MM.1S (cell line): ENCODE data around the gene FBXO22.

ENCODE experiments used
- DNase-seq: peaks from one replicate; pipeline ENCODE4 v3.0.0-alpha.2; 2015
- H2AFZ ChIP-seq: fragments of 300-600 bp; sonication (generic); 2 replicates; pipeline ENCODE4 v1.6.0; 2016; ENCODE audit warnings: antibody characterized with exemption, low read length
- H3F3A ChIP-seq: fragments of 300-600 bp; sonication (generic); 2 replicates; pipeline ENCODE4 v1.6.1; 2016; ENCODE audit warnings: mild to moderate bottlenecking, antibody characterized with exemption, low read length, moderate library complexity, mixed read lengths; ENCODE audit not compliant: insufficient read depth
- H3K27ac ChIP-seq: fragments of 300-600 bp; sonication (generic); 2 replicates; pipeline ENCODE4 v1.5.1; 2016; ENCODE audit warnings: mild to moderate bottlenecking, low read length
- H3K27me3 ChIP-seq: fragments of 300-600 bp; sonication (generic); replicated peaks from 2 replicates; pipeline ENCODE4 v1.6.0; 2016; ENCODE audit warnings: low read length; ENCODE audit not compliant: insufficient read depth
- H3K36me3 ChIP-seq: fragments of 300-600 bp; sonication (generic); replicated peaks from 2 replicates; pipeline ENCODE4 v1.6.1; 2016; ENCODE audit warnings: mild to moderate bottlenecking, low read length, mixed read lengths; ENCODE audit not compliant: insufficient read depth
- H3K4me1 ChIP-seq: fragments of 300-600 bp; sonication (generic); 2 replicates; pipeline ENCODE4 v1.6.1; 2016; ENCODE audit warnings: low read length, mixed read lengths
- H3K4me2 ChIP-seq: fragments of 300-600 bp; sonication (generic); 2 replicates; pipeline ENCODE4 v1.6.0; 2016; ENCODE audit warnings: low read depth, low read length
- H3K4me3 ChIP-seq: fragments of 300-600 bp; sonication (generic); 2 replicates; pipeline ENCODE4 v1.5.1; 2016; ENCODE audit warnings: low read length, mixed read lengths
- H3K79me2 ChIP-seq: fragments of 300-600 bp; sonication (generic); 2 replicates; pipeline ENCODE4 v1.6.1; 2016; ENCODE audit warnings: mixed run types, low read length, mixed read lengths
- H3K9ac ChIP-seq: fragments of 300-600 bp; sonication (generic); 2 replicates; pipeline ENCODE4 v1.6.1; 2016; ENCODE audit warnings: low read length, mixed read lengths
- H3K9me2 ChIP-seq: fragments of 300-600 bp; sonication (generic); replicated peaks from 2 replicates; pipeline ENCODE4 v1.6.1; 2016; ENCODE audit warnings: mild to moderate bottlenecking, low read length, mixed read lengths; ENCODE audit not compliant: insufficient read depth
- H3K9me3 ChIP-seq: fragments of 300-600 bp; sonication (generic); replicated peaks from 2 replicates; pipeline ENCODE4 v1.6.1; 2016; ENCODE audit warnings: mild to moderate bottlenecking, low read length, mixed read lengths; ENCODE audit not compliant: insufficient read depth
- H4K20me1 ChIP-seq: fragments of 300-600 bp; sonication (generic); 2 replicates; pipeline ENCODE4 v1.6.1; 2016; ENCODE audit warnings: mild to moderate bottlenecking, low read length, moderate library complexity, mixed read lengths; ENCODE audit not compliant: insufficient read depth
- EZH2 ChIP-seq: fragments of 300-600 bp; sonication (generic); optimal IDR thresholded peaks from 2 replicates; pipeline ENCODE3; 2017; ENCODE audit warnings: low read depth, mild to moderate bottlenecking, antibody characterized with exemption, low read length, mixed read lengths
- EZH2phosphoT487 ChIP-seq: fragments of 300-600 bp; sonication (generic); IDR thresholded peaks from 2 replicates; pipeline ENCODE4 v1.6.1; 2018; ENCODE audit warnings: antibody characterized with exemption, low read length
- TF ChIP-seq, protein P1 (sequence below): fragments of 300-600 bp; sonication (generic); IDR thresholded peaks from 2 replicates; pipeline ENCODE4 v1.5.1; 2016; ENCODE audit warnings: antibody characterized with exemption, low read length, mixed read lengths

Gene FBXO22

DNA sequence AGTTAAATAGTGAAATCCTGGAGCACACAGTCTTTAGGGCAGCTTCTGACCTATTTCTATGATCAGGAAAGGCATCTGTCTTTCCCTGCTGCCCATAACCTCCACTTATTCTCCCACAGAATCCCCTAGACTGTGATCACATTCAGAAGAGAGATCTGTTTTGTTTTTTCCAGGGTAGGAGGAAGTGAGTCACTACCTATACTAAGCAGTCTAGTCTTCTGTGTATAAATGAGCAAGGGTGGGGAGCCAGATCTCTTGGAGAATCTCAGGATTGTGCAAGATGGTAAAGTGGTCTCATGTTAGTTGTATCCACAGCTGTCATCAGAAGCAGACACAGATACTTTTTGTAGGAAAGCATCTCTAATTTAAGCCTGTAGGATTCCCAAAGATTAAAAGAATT, 11.8 kb upstream of the FBXO22 start:
- Histone ChIP-seq H2AFZ (no peak overlapping the region), H3K9me3 (no peaks in the 10 kb centered on the region), H3K27ac (no peak overlapping the region), H3K9me2 (no peaks in the 10 kb centered on the region), H3K4me3 (no peak overlapping the region), H3K4me2 (no peak overlapping the region), H3K9ac (no peak overlapping the region), H3F3A (no peaks in the 10 kb centered on the region), H3K27me3 (no peaks in the 10 kb centered on the region), H4K20me1 (no peaks in the 10 kb centered on the region), H3K4me1 (no peaks in the 10 kb centered on the region), H3K79me2 (no peaks in the 10 kb centered on the region), H3K36me3 (no peaks in the 10 kb centered on the region)
- TF ChIP-seq, protein P1, sequence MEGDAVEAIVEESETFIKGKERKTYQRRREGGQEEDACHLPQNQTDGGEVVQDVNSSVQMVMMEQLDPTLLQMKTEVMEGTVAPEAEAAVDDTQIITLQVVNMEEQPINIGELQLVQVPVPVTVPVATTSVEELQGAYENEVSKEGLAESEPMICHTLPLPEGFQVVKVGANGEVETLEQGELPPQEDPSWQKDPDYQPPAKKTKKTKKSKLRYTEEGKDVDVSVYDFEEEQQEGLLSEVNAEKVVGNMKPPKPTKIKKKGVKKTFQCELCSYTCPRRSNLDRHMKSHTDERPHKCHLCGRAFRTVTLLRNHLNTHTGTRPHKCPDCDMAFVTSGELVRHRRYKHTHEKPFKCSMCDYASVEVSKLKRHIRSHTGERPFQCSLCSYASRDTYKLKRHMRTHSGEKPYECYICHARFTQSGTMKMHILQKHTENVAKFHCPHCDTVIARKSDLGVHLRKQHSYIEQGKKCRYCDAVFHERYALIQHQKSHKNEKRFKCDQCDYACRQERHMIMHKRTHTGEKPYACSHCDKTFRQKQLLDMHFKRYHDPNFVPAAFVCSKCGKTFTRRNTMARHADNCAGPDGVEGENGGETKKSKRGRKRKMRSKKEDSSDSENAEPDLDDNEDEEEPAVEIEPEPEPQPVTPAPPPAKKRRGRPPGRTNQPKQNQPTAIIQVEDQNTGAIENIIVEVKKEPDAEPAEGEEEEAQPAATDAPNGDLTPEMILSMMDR: no peak
- TF ChIP-seq EZH2 (no peak), EZH2phosphoT487 (no peak)
- no peak for DNase-seq

DNA sequence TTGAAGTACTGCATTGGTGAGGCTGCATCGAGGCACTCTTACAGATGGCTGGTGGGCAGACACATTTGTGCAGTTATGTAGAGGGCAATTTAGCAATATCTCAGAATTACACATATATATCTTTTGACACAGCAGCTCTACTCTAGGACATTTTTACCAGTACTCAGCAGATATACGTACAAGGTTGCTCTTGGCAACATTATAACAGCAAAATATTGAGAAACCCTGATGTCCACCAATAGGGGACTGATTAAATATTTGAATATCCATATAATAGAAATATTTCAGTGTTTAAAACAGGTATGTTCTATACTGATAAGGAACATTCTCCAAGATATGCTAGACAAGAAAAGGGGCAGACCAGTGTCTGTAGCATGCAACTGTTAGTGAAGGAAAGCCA, 7.9 kb upstream of the FBXO22 start:
- Histone ChIP-seq H3K4me3 (no peak overlapping the region), H3K4me1 (no peaks in the 10 kb centered on the region), H3K36me3 (no peaks in the 10 kb centered on the region), H3K27me3 (no peaks in the 10 kb centered on the region), H3F3A (no peaks in the 10 kb centered on the region), H3K27ac (no peak overlapping the region), H3K9ac (no peak overlapping the region), H3K4me2 (no peak overlapping the region), H4K20me1 (no peaks in the 10 kb centered on the region), H2AFZ (no peak overlapping the region), H3K9me2 (no peaks in the 10 kb centered on the region), H3K9me3 (no peaks in the 10 kb centered on the region), H3K79me2 (no peaks in the 10 kb centered on the region)
- no peak for TF ChIP-seq EZH2
- no peak for TF ChIP-seq EZH2phosphoT487
- TF ChIP-seq, protein P1: no peak
- no peak for DNase-seq

DNA sequence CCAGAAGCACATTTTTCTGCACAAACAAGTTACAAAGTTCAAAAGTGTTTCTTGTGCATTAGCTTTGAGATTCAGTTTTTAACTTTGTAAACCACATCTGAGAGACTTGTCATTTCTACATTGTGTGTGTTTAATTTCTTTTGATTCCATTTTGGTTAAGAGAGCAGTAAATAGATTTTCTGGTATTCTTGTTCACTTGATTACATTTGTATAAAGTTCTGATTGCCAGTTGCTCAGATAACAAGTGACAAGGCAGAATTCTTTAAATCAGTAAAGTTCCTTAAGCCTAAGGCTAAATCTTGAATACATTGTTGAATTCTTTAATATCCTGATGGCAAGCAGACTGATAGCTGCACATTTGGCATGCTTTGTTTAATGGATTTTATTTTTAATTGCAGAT, 3.1 kb upstream of the FBXO22 start:
- no peak overlapping the region for H2AFZ ChIP-seq
- H3K36me3 ChIP-seq: no peaks in the 10 kb centered on the region
- no peak overlapping the region for H3K4me3 ChIP-seq
- H3K9ac ChIP-seq: no peak overlapping the region
- no peak for DNase-seq
- no peaks in the 10 kb centered on the region for H3K9me3 ChIP-seq
- no peaks in the 10 kb centered on the region for H3K27me3 ChIP-seq
- peaks cover 13% of the 10 kb centered on the region for H3K4me1 ChIP-seq
- H3K4me2 ChIP-seq: no peak overlapping the region
- no peak overlapping the region for H3K27ac ChIP-seq
- peaks cover 18% of the 10 kb centered on the region for H3K79me2 ChIP-seq
- no peaks in the 10 kb centered on the region for H3K9me2 ChIP-seq
- TF ChIP-seq, protein P1: no peak
- TF ChIP-seq EZH2phosphoT487 (no peak), EZH2 (no peak)
- peaks cover 10% of the 10 kb centered on the region for H3F3A ChIP-seq
- no peaks in the 10 kb centered on the region for H4K20me1 ChIP-seq

DNA sequence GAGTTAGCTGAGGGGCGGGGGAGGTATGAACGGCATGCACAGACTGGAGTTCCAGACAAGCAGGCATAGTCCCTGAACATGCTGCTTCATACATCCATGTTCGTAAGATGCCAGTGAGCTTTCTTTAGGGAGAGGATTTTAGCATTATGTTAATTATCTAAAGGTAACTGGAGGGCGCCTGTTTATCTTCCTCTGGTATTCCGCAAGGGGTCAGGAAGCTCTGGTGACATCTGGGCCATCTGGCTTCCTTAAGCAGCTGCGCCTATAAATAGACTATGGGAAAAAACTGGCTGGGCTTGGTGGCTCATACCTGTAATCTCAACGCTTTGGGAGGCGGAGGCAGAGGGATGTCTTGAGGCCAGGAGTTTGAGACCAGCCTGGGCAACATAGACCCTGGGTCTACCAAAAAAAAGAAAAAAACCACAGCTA, 1.5 kb upstream of the FBXO22 start:
- no peaks in the 10 kb centered on the region for H3K9me2 ChIP-seq
- no peaks in the 10 kb centered on the region for H3K27me3 ChIP-seq
- no peak overlapping the region for H3K27ac ChIP-seq
- H3K9me3 ChIP-seq: no peaks in the 10 kb centered on the region
- H3K9ac ChIP-seq: no peak overlapping the region
- no peaks in the 10 kb centered on the region; the same call in 1 of the 2 replicates for H3K36me3 ChIP-seq
- peaks cover 10% of the 10 kb centered on the region for H3F3A ChIP-seq
- TF ChIP-seq EZH2phosphoT487 (no peak), EZH2 (no peak)
- TF ChIP-seq, protein P1: no peak
- no peak overlapping the region for H3K4me3 ChIP-seq
- no peak overlapping the region for H3K4me2 ChIP-seq
- peaks cover 14% of the 10 kb centered on the region for H3K4me1 ChIP-seq
- no peaks in the 10 kb centered on the region for H4K20me1 ChIP-seq
- DNase-seq: no peak
- no peak overlapping the region for H2AFZ ChIP-seq
- peaks cover 33% of the 10 kb centered on the region for H3K79me2 ChIP-seq
